IMR-90 (cell line): Measurements from ENCODE around the gene DRD4. TPM values are rescaled to one million over a fixed set of nuclear protein-coding genes. Genes with fewer than 3 reads are reported as not detected.

ENCODE experiments used
- ATAC-seq: fragments of 200-7000 bp; cut with Tn5 transposase; 2 replicates; pipeline ENCODE4 v1.9.1; 2020; ENCODE audit warnings: low read depth, mild to moderate bottlenecking, moderate library complexity
- BruUV-seq: library from RNA; stranded (reverse); fragments of 400-500 nt; replicated peaks from 2 replicates; lab custom pipeline; 2021; lab: Mats Ljungman, UMichigan
- CTCF ChIA-PET: fragments of 300-600 bp; formaldehyde crosslinking; extraction: SDS; loops from one replicate; lab custom pipeline; 2021; ENCODE audit warnings: antibody characterized with exemption; lab: Yijun Ruan, JAX
- POLR2A ChIA-PET: fragments of 300-600 bp; sonication (Branson Sonifier 250); formaldehyde crosslinking; loops from one replicate; lab custom pipeline; 2022; ENCODE audit warnings: antibody characterized with exemption; ENCODE audit not compliant: unreplicated experiment; lab: Charles Lee
- DNase-seq: peaks from one replicate; pipeline ENCODE4 v3.0.0; 2013
- H2AFZ ChIP-seq: replicated peaks from 2 replicates; pipeline ENCODE3; 2013; ENCODE audit warnings: low read length, mild to moderate bottlenecking; ENCODE audit not compliant: poor library complexity
- H2AK5ac ChIP-seq: 2 replicates; pipeline ENCODE4 v1.6.1; 2013; ENCODE audit warnings: low read depth, low read length, inconsistent platforms
- H2AK9ac ChIP-seq: replicated peaks from 2 replicates; pipeline ENCODE3; 2013; ENCODE audit warnings: mild to moderate bottlenecking, low read depth, low read length, moderate library complexity; ENCODE audit not compliant: poor library complexity
- H2BK120ac ChIP-seq: 2 replicates; pipeline ENCODE4 v1.6.1; 2013; ENCODE audit warnings: low read depth, low read length, inconsistent platforms
- H2BK15ac ChIP-seq: 3 replicates; pipeline ENCODE4 v1.6.1; 2013; ENCODE audit warnings: low read depth, low read length, inconsistent platforms
- H2BK20ac ChIP-seq: 2 replicates; pipeline ENCODE4 v1.6.1; 2013; ENCODE audit warnings: low read depth, mild to moderate bottlenecking, inconsistent platforms, low read length, moderate library complexity
- H2BK5ac ChIP-seq: 2 replicates; pipeline ENCODE4 v1.6.1; 2013; ENCODE audit warnings: mild to moderate bottlenecking, low read depth, low read length, inconsistent platforms; ENCODE audit not compliant: poor library complexity, severe bottlenecking
- H3K14ac ChIP-seq: replicated peaks from 2 replicates; pipeline ENCODE4 v1.6.1; 2013; ENCODE audit warnings: low read depth, low read length, inconsistent platforms
- H3K18ac ChIP-seq: 2 replicates; pipeline ENCODE4 v1.6.1; 2013; ENCODE audit warnings: low read depth, low read length, control low read depth
- H3K23ac ChIP-seq: 2 replicates; pipeline ENCODE4 v1.6.1; 2013; ENCODE audit warnings: low read depth, low read length, inconsistent platforms
- H3K27ac ChIP-seq: 2 replicates; pipeline ENCODE4 v1.5.1; 2013; ENCODE audit warnings: mild to moderate bottlenecking, control low read depth, low read length; ENCODE audit not compliant: insufficient read depth
- H3K27me3 ChIP-seq: 2 replicates; pipeline ENCODE4 v1.6.1; 2013; ENCODE audit warnings: low read length; ENCODE audit not compliant: control insufficient read depth, insufficient read depth
- H3K36me3 ChIP-seq: 2 replicates; pipeline ENCODE4 v1.6.1; 2013; ENCODE audit warnings: low read length, mixed read lengths; ENCODE audit not compliant: control insufficient read depth, insufficient read depth
- H3K4ac ChIP-seq: 2 replicates; pipeline ENCODE4 v1.6.1; 2013; ENCODE audit warnings: low read depth, low read length, inconsistent platforms
- H3K4me1 ChIP-seq: 2 replicates; pipeline ENCODE4 v1.6.1; 2013; ENCODE audit warnings: low read length, mixed read lengths; ENCODE audit not compliant: control insufficient read depth, insufficient read depth
- H3K4me2 ChIP-seq: 2 replicates; pipeline ENCODE4 v1.6.1; 2013; ENCODE audit warnings: low read depth, mild to moderate bottlenecking, control low read depth, low read length, moderate library complexity
- H3K4me3 ChIP-seq: 2 replicates; pipeline ENCODE4 v1.5.1; 2013; ENCODE audit warnings: low read depth, mild to moderate bottlenecking, control low read depth, low read length, moderate library complexity; ENCODE audit not compliant: insufficient read depth
- H3K56ac ChIP-seq: 2 replicates; pipeline ENCODE4 v1.6.1; 2013; ENCODE audit warnings: low read length, inconsistent platforms; ENCODE audit not compliant: insufficient read depth; ENCODE audit errors: extremely low read depth
- H3K79me1 ChIP-seq, 2 experiments: 2 replicates each; pipeline ENCODE4 v1.6.1; 2013; ENCODE audit warnings: low read length in 2 of 2, inconsistent platforms in 1 of 2, low read depth in 1 of 2
- H3K9ac ChIP-seq: 2 replicates; pipeline ENCODE4 v1.6.1; 2013; ENCODE audit warnings: low read depth, low read length, control low read depth
- H3K9me1 ChIP-seq: 2 replicates; pipeline ENCODE4 v1.6.1; 2013; ENCODE audit warnings: low read length, inconsistent platforms; ENCODE audit not compliant: insufficient read depth
- H3K9me3 ChIP-seq: 2 replicates; pipeline ENCODE4 v1.6.1; 2013; ENCODE audit warnings: low read length; ENCODE audit not compliant: control insufficient read depth, insufficient read depth
- H4K20me1 ChIP-seq: 2 replicates; pipeline ENCODE4 v1.6.1; 2013; ENCODE audit warnings: low read length, inconsistent platforms; ENCODE audit not compliant: insufficient read depth
- H4K5ac ChIP-seq: 2 replicates; pipeline ENCODE4 v1.6.1; 2013; ENCODE audit warnings: mild to moderate bottlenecking, low read depth, low read length, control low read depth
- H4K8ac ChIP-seq, 2 experiments: 2 replicates each; pipeline ENCODE4 v1.6.1; 2013; ENCODE audit warnings: low read depth in 2 of 2, low read length in 2 of 2, control low read depth in 1 of 2, inconsistent platforms in 1 of 2
- H4K91ac ChIP-seq: 2 replicates; pipeline ENCODE4 v1.6.1; 2013; ENCODE audit warnings: low read depth, low read length, inconsistent platforms; ENCODE audit not compliant: insufficient read depth
- BHLHE40 ChIP-seq: fragments of 150-350 bp; IDR thresholded peaks from 2 replicates; pipeline ENCODE4 v1.6.1; 2016; ENCODE audit warnings: mild to moderate bottlenecking, low read depth, low read length
- CEBPB ChIP-seq: IDR thresholded peaks from 2 replicates; pipeline ENCODE4 v1.6.1; 2012; ENCODE audit warnings: low read depth, low read length, improper control_type of control experiment
- CTCF ChIP-seq: conservative IDR thresholded peaks from 2 replicates; pipeline ENCODE4 v1.5.1; 2012; ENCODE audit warnings: mild to moderate bottlenecking, low read depth, low read length, improper control_type of control experiment
- ELK1 ChIP-seq: fragments of 150-350 bp; IDR thresholded peaks from 2 replicates; pipeline ENCODE4 v1.6.1; 2016; ENCODE audit warnings: low read depth, mild to moderate bottlenecking, low read length, moderate library complexity, borderline replicate concordance
- FOS ChIP-seq: fragments of 150-350 bp; IDR thresholded peaks from 2 replicates; pipeline ENCODE4 v1.6.1; 2016; ENCODE audit warnings: low read depth, low read length
- MAZ ChIP-seq: IDR thresholded peaks from 2 replicates; pipeline ENCODE4 v1.6.1; 2012; ENCODE audit warnings: low read depth, mild to moderate bottlenecking, low read length, improper control_type of control experiment, moderate library complexity, borderline replicate concordance
- MXI1 ChIP-seq: IDR thresholded peaks from 2 replicates; pipeline ENCODE4 v1.6.1; 2012; ENCODE audit warnings: low read depth, mild to moderate bottlenecking, low read length, moderate library complexity, borderline replicate concordance
- NFE2L2 ChIP-seq: fragments of 150-350 bp; IDR thresholded peaks from 2 replicates; pipeline ENCODE4 v1.6.1; 2016; ENCODE audit warnings: low read depth, mild to moderate bottlenecking, low read length
- POLR2A ChIP-seq: IDR thresholded peaks from 2 replicates; pipeline ENCODE4 v1.6.1; 2012; ENCODE audit warnings: mild to moderate bottlenecking, low read depth, low read length
- RAD21 ChIP-seq: IDR thresholded peaks from 2 replicates; pipeline ENCODE4 v1.6.1; 2012; ENCODE audit warnings: low read length, improper control_type of control experiment
- RCOR1 ChIP-seq: IDR thresholded peaks from 2 replicates; pipeline ENCODE4 v1.6.1; 2012; ENCODE audit warnings: mild to moderate bottlenecking, low read length, improper control_type of control experiment; ENCODE audit not compliant: insufficient replicate concordance
- RFX5 ChIP-seq: IDR thresholded peaks from 2 replicates; pipeline ENCODE4 v1.8.0; 2012; ENCODE audit warnings: low read depth, mild to moderate bottlenecking, low read length, moderate library complexity
- SMC3 ChIP-seq: fragments of 150-350 bp; IDR thresholded peaks from 2 replicates; pipeline ENCODE4 v1.6.1; 2016; ENCODE audit warnings: low read depth, mild to moderate bottlenecking, antibody characterized with exemption, low read length, moderate library complexity
- WGBS, 2 experiments: methylation state at CpG; one replicate each; pipeline versions ENCODE4 v1.1.5 to v1.1.7; 2013; ENCODE audit warnings: missing lambda C conversion rate in 2 of 2; ENCODE audit not compliant: insufficient read length in 1 of 2; ENCODE audit errors: extremely low coverage in 2 of 2; 5-methylcytosine and 5-hydroxymethylcytosine counted together
- dilution Hi-C: fragments of 300-500 bp; cut with HindIII; formaldehyde crosslinking; loops from one replicate; pipeline ENCODE4 v1.14.3; 2018; ENCODE audit warnings: low sequenced_read_pairs; ENCODE audit not compliant: unreplicated experiment
- in situ Hi-C: fragments of 300-500 bp; cut with MboI; formaldehyde crosslinking; loops from 3 replicates; pipeline ENCODE4 v1.14.3; 2019; ENCODE audit warnings: low sequenced_read_pairs, inconsistent platforms, mixed read lengths
- intact Hi-C: fragments of 100-400 bp; cut with micrococcal nuclease; formaldehyde crosslinking; loops from 2 replicates; pipeline ENCODE4 v1.10.0; 2022
- polyA plus RNA-seq, 3 experiments: library from polyadenylated mRNA; depleted of rRNA; stranded (reverse); fragments of >200 nt; gene quantifications; 2 replicates each; pipeline ENCODE4 v1.2.3, GENCODE V29; 2012; ENCODE audit warnings: low replicate concordance in 1 of 3
- total RNA-seq: library from RNA; depleted of rRNA; stranded (reverse); fragments of >200 nt; gene quantifications from 2 replicates; pipeline ENCODE4 v1.2.3, GENCODE V29; 2012
- TF ChIP-seq, protein P1 (sequence below): fragments of 150-350 bp; IDR thresholded peaks from 2 replicates; pipeline ENCODE4 v1.6.1; 2017; ENCODE audit warnings: mild to moderate bottlenecking, antibody characterized with exemption, low read length, low read depth

Gene DRD4
- total and polyA plus RNA-seq, 2 of the 4 experiments (the other 2 are of a cell fraction) = not detected

DNA sequence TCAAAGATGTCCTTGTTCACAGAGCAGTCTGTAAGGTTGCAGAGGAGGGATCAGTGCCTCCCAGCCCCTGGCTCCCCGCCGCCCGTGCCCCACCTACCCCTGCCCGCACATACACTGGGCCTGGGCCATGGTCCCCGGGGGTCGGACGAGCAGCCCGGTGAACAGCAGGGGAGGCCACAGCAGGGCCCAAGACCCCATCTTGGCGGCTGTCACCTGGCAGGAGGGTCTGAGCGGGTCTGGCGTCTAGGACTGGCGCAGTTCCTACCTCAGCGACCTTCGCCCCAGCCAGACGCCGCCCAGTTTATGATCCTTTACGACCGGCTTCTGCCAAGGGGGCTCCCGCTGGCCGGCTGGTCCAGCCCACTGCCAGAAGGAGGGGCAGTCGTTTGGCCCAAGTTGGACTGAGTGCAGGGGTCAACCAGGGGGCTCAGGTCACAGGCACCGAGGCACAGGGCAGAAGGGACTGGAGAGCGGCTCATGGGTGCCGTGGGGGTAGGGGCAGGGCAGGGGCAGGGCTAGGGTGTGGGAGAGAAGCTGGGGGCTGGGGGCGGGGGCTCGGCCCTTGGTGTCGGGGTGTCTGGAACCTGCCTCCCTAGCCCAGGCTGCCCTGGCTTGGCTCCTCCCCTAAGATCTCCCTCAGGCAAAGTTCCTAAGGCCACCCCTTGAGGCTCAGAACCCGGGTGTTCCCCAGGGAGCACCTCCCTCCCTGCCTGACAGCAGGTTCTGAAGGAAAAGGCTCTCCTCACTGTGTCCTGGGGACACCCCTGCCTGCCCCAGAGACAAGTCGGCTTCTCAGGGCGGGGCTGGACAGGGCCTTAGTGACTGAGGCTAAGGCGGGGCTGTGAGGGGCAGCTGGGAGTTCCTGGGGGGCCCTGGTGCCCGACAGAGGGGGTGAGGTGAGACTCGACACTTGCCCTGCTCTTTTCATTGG is 12.1 kb upstream of the DRD4 start, which contains the start of gene CDHR5:
TSS of gene CDHR5 (minus strand) at position 251 of the 931 bp plus-strand sequence. CDS start at position 198, 53 bp downstream.
- DNase-seq = no peak
- no peak within 1 kb of the TSS for H3K4me2 ChIP-seq
- no peak within 1 kb of the TSS for H2BK120ac ChIP-seq
- no peak within 1 kb of the TSS for H2AK9ac ChIP-seq
- peaks cover 8% of the 10 kb centered on the region; the same call in 1 of the 2 replicates for H3K9me1 ChIP-seq
- H3K27ac ChIP-seq = no peak within 1 kb of the TSS
- peaks cover 4% of the 10 kb centered on the region; the same call in 1 of the 2 replicates for H3K4me1 ChIP-seq
- in situ Hi-C loops (no loop called here), dilution Hi-C loops (no loop called here), intact Hi-C loops (no loop called here)
- H2BK15ac ChIP-seq = no peak within 1 kb of the TSS
- BruUV-seq = no TSS peak
- H2AFZ ChIP-seq = no peak within 1 kb of the TSS
- no peak within 1 kb of the TSS for H3K18ac ChIP-seq
- no peak within 1 kb of the TSS for H4K8ac ChIP-seq
- no peak within 1 kb of the TSS for H3K4ac ChIP-seq
- ChIA-PET POLR2A (no interaction called here), CTCF (no interaction called here)
- no peak within 1 kb of the TSS for H2BK20ac ChIP-seq
- H2AK5ac ChIP-seq = no peak within 1 kb of the TSS
- H3K9me3 ChIP-seq = no peaks in the 10 kb centered on the region
- no peak for ATAC-seq
- H3K36me3 ChIP-seq = peaks cover 2% of the 10 kb centered on the region; the same call in 1 of the 2 replicates
- H3K4me3 ChIP-seq = no peak within 1 kb of the TSS
- H4K91ac ChIP-seq = no peak within 1 kb of the TSS
- no peak within 1 kb of the TSS for H3K23ac ChIP-seq
- peaks cover 6% of the 10 kb centered on the region for H4K20me1 ChIP-seq
- H3K9ac ChIP-seq = no peak within 1 kb of the TSS
- H4K5ac ChIP-seq = no peak within 1 kb of the TSS
- H3K27me3 ChIP-seq = peaks cover 2% of the 10 kb centered on the region; the same call in 1 of the 2 replicates
- no peak within 1 kb of the TSS for H3K56ac ChIP-seq
- H3K14ac ChIP-seq = no peak within 1 kb of the TSS
- 92% methylated on average over 13 of the region's 33 CpGs; no CpG with 5 or more reads in 1 of the 2 experiments for WGBS, 2 experiments
- no peaks in the 10 kb centered on the region for H3K79me1 ChIP-seq
- no peak within 1 kb of the TSS for H2BK5ac ChIP-seq
- TF ChIP-seq RAD21 (no peak), CEBPB (no peak), ELK1 (no peak), RFX5 (no peak), POLR2A (no peak), SMC3 (no peak), FOS (no peak), CTCF (no peak), MXI1 (no peak), RCOR1 (no peak), NFE2L2 (no peak), BHLHE40 (no peak), MAZ (no peak)
- TF ChIP-seq, protein P1, sequence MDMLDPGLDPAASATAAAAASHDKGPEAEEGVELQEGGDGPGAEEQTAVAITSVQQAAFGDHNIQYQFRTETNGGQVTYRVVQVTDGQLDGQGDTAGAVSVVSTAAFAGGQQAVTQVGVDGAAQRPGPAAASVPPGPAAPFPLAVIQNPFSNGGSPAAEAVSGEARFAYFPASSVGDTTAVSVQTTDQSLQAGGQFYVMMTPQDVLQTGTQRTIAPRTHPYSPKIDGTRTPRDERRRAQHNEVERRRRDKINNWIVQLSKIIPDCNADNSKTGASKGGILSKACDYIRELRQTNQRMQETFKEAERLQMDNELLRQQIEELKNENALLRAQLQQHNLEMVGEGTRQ = no peak
